GM20000 (cell line): ENCODE data around the gene ELMO1.

Source experiments
- DNase-seq: peaks from one replicate; pipeline ENCODE4 v3.0.0; 2012; ENCODE audit warnings: low spot score
- TF ChIP-seq, protein P1 (sequence below): IDR thresholded peaks from 2 replicates; pipeline ENCODE4 v1.5.1; 2012; ENCODE audit warnings: mild to moderate bottlenecking, control low read depth; ENCODE audit errors: extremely low read depth, missing control alignments

The ELMO1 gene

DNA sequence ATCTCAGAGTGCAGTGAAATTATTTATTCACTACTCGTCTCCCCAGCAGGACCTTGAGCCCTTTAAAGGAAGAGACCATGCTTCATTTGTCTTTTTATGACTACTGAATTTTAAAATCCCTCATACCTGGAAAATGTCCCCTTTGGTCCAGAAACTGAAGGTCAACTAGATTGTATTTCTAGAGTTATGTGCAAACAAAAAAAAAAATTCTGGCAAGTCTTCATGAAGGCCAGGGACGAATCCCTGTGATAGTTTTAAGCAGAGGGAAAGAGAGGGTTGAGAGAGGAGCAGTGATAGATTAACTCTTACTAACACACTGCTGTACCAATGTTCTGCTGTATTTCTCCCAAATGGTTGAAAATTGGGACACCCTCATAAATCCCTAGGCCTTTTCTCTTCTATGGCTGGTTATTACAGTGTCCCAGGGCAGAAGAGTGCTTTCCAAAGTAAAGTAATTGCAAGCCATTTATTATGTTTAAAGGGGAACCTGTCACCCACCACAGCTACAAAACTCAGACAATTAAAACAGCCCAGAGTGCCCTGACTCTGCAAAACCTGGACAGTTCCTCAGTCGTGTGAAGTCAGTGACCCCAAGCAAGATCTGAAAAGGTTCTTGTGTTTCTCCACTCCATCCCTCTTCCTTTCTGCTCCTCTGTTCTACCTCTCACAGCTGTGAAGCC, 541.6 kb downstream of the ELMO1 start:
- DNase-seq, result no peak
- TF ChIP-seq, protein P1, sequence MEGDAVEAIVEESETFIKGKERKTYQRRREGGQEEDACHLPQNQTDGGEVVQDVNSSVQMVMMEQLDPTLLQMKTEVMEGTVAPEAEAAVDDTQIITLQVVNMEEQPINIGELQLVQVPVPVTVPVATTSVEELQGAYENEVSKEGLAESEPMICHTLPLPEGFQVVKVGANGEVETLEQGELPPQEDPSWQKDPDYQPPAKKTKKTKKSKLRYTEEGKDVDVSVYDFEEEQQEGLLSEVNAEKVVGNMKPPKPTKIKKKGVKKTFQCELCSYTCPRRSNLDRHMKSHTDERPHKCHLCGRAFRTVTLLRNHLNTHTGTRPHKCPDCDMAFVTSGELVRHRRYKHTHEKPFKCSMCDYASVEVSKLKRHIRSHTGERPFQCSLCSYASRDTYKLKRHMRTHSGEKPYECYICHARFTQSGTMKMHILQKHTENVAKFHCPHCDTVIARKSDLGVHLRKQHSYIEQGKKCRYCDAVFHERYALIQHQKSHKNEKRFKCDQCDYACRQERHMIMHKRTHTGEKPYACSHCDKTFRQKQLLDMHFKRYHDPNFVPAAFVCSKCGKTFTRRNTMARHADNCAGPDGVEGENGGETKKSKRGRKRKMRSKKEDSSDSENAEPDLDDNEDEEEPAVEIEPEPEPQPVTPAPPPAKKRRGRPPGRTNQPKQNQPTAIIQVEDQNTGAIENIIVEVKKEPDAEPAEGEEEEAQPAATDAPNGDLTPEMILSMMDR, result no peak

- DNase-seq, result no peak
- TF ChIP-seq, protein P1, result no peak
Measured at GRCh38 chr7:36906448-36906847, 542.2 kb downstream of the ELMO1 start.

GRCh38 chr7:36905841-36906240, 542.8 kb downstream of the ELMO1 start:
- TF ChIP-seq, protein P1, result no peak
- no peak for DNase-seq

DNA sequence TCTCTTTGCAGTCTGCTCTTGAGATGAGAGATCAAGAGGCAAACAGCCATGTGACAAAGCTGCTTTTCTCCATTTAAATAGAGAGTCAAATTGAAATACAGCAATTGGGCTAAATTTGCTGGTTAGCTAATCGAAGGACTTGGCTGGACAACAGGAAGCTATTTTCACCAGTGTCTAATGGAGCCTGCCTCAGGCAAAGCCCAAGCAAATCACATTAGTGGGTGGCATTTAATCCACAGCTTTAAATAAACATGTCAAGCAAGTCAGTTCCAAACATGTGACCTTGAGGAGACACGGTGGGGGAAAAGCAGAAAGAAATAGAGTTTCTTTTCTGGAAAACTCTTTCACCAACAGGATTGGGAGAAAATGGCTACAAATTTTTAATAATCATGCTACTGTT, 543.9 kb downstream of the ELMO1 start:
- TF ChIP-seq, protein P1, result no peak
- DNase-seq, result no peak

- no peak for DNase-seq
- TF ChIP-seq, protein P1, result no peak
Measured at GRCh38 chr7:36904101-36904500, 544.6 kb downstream of the ELMO1 start.

DNA sequence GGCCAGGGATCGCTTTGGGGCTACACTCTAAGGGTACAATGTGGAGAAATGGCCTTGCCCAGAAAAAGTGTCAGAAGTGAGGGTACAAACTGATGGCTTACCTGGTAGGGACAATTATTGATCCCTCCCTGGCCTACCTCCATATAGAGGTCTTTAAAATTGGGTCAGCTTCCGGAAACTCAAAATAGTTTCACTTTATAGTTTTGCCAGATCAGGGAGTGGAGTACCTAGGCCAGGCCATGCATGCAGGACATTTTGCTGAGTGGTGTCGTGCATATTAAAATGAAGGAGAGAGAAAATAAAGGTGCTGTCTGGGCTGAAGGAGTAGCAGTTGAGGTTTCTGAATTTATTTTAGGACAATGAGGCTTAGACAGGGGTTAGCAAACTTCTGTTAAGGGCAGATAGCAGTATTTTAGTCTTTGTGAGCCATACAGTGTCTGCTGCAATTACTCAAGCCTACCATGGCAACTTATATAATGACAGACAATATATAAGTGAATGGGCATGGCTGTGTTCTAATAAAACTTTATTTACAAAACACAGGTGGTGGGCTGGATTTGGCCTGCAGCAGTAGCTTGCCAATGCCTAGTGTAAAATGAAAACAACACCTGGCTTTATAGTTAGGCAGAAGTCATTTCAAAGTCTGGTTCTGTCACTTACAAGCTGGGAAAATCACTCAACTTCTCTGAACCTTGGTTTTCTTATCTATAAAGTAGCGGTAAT, 547.5 kb downstream of the ELMO1 start:
- no peak for DNase-seq
- TF ChIP-seq, protein P1, result no peak

DNA sequence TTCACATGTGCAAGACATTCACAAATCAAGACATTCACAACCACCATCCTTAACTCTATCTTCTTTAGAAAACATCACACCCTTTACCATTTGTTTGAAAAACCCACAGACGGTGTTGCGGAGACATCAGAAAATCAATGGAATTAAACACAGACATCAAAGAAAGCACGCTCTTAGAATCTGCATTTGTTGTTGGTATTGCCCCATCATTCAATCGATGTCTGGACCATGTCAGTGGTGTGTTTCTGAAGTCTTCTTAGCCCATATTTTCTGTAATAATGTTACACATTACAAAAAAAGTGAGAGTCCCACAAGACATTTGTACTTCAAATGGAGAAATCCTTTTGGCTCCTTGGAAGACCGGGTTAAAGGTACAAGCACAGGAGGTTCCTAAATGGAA, 550.5 kb downstream of the ELMO1 start:
- DNase-seq, result no peak
- TF ChIP-seq, protein P1, result no peak
